ENCODE measurements around the gene CYLD.

CYLD gene

GRCh38 chr16:50796829-50797228, 54.9 kb downstream of the CYLD start:
- H3K4me3 ChIP-seq (replicated peaks; ENCODE audit: low read depth, low read length), result no peak overlapping the region
- H3K36me3 ChIP-seq (ENCODE audit: control insufficient read depth, insufficient read depth, low read length), result peaks cover 16% of the 10 kb centered on the region
- TF ChIP-seq, protein P1, sequence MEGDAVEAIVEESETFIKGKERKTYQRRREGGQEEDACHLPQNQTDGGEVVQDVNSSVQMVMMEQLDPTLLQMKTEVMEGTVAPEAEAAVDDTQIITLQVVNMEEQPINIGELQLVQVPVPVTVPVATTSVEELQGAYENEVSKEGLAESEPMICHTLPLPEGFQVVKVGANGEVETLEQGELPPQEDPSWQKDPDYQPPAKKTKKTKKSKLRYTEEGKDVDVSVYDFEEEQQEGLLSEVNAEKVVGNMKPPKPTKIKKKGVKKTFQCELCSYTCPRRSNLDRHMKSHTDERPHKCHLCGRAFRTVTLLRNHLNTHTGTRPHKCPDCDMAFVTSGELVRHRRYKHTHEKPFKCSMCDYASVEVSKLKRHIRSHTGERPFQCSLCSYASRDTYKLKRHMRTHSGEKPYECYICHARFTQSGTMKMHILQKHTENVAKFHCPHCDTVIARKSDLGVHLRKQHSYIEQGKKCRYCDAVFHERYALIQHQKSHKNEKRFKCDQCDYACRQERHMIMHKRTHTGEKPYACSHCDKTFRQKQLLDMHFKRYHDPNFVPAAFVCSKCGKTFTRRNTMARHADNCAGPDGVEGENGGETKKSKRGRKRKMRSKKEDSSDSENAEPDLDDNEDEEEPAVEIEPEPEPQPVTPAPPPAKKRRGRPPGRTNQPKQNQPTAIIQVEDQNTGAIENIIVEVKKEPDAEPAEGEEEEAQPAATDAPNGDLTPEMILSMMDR (IDR thresholded peaks at IDR 0.05; ENCODE audit: insufficient read depth, low read length, poor library complexity, severe bottlenecking), result no peak
- no peaks in the 10 kb centered on the region for H3K27me3 ChIP-seq (replicated peaks; ENCODE audit: control insufficient read depth, insufficient read depth, low read length)
- DNase-seq (ENCODE audit: extremely low read depth, insufficient read length), result no peak

GRCh38 chr16:50797456-50797855, 55.6 kb downstream of the CYLD start:
- DNase-seq (ENCODE audit: extremely low read depth, insufficient read length), result no peak
- Histone ChIP-seq H3K36me3 (ENCODE audit: control insufficient read depth, insufficient read depth, low read length) (peaks cover 16% of the 10 kb centered on the region), H3K27me3 (replicated peaks; ENCODE audit: control insufficient read depth, insufficient read depth, low read length) (no peaks in the 10 kb centered on the region), H3K4me3 (replicated peaks; ENCODE audit: low read depth, low read length) (no peak overlapping the region)
- TF ChIP-seq, protein P1 (IDR thresholded peaks at IDR 0.05; ENCODE audit: insufficient read depth, low read length, poor library complexity, severe bottlenecking), result no peak

GRCh38 chr16:50800074-50800473, 58.2 kb downstream of the CYLD start:
- H3K36me3 ChIP-seq (ENCODE audit: control insufficient read depth, insufficient read depth, low read length), result peaks cover 16% of the 10 kb centered on the region
- no peaks in the 10 kb centered on the region for H3K27me3 ChIP-seq (replicated peaks; ENCODE audit: control insufficient read depth, insufficient read depth, low read length)
- DNase-seq (ENCODE audit: extremely low read depth, insufficient read length), result no peak
- TF ChIP-seq, protein P1 (IDR thresholded peaks at IDR 0.05; ENCODE audit: insufficient read depth, low read length, poor library complexity, severe bottlenecking), result no peak
- no peak overlapping the region for H3K4me3 ChIP-seq (replicated peaks; ENCODE audit: low read depth, low read length)

DNA sequence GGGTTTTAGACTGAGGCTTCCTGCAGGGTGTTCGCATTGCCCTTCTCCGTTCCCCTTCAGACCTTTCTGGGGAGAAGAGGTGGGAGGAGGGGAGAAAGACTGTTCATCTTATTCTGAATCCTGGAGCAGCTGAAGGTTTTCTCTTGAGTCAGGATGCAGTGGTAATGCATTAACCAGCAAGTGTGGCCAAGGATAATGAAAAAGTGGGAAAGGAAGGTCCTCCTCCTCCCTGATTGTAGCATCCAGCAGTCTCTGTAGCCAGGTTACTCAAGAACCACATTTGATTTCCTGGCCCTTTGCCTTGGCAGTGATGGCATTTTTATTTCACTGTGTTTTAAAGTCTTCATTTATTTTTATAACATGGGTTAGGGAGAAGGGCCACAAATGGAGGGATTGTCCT, 59.1 kb downstream of the CYLD start:
- TF ChIP-seq, protein P1 (IDR thresholded peaks at IDR 0.05; ENCODE audit: insufficient read depth, low read length, poor library complexity, severe bottlenecking), result no peak
- DNase-seq (ENCODE audit: extremely low read depth, insufficient read length), result no peak
- H3K27me3 ChIP-seq (replicated peaks; ENCODE audit: control insufficient read depth, insufficient read depth, low read length), result no peaks in the 10 kb centered on the region
- H3K36me3 ChIP-seq (ENCODE audit: control insufficient read depth, insufficient read depth, low read length), result peaks cover 11% of the 10 kb centered on the region
- no peak overlapping the region for H3K4me3 ChIP-seq (replicated peaks; ENCODE audit: low read depth, low read length)

- TF ChIP-seq, protein P1 (IDR thresholded peaks at IDR 0.05; ENCODE audit: insufficient read depth, low read length, poor library complexity, severe bottlenecking), result no peak
- peaks cover 8% of the 10 kb centered on the region for H3K36me3 ChIP-seq (ENCODE audit: control insufficient read depth, insufficient read depth, low read length)
- H3K4me3 ChIP-seq (replicated peaks; ENCODE audit: low read depth, low read length), result no peak overlapping the region
- no peaks in the 10 kb centered on the region for H3K27me3 ChIP-seq (replicated peaks; ENCODE audit: control insufficient read depth, insufficient read depth, low read length)
- no peak for DNase-seq (ENCODE audit: extremely low read depth, insufficient read length)
Measured at GRCh38 chr16:50802000-50802399, 60.1 kb downstream of the CYLD start.

GRCh38 chr16:50802961-50803360, 61.1 kb downstream of the CYLD start:
- TF ChIP-seq, protein P1 (IDR thresholded peaks at IDR 0.05; ENCODE audit: insufficient read depth, low read length, poor library complexity, severe bottlenecking), result no peak
- no peaks in the 10 kb centered on the region for H3K27me3 ChIP-seq (replicated peaks; ENCODE audit: control insufficient read depth, insufficient read depth, low read length)
- H3K36me3 ChIP-seq (ENCODE audit: control insufficient read depth, insufficient read depth, low read length), result peaks cover 6% of the 10 kb centered on the region
- no peak for DNase-seq (ENCODE audit: extremely low read depth, insufficient read length)
- no peak overlapping the region for H3K4me3 ChIP-seq (replicated peaks; ENCODE audit: low read depth, low read length)
